Neural cell (in vitro differentiated cells): ENCODE results near the gene ITGA1.

Source experiments
- CTCF ChIP-seq: fragments of 450-650 bp; IDR thresholded peaks from 2 replicates; pipeline ENCODE4 v1.5.1; 2014; ENCODE audit warnings: antibody characterized with exemption, mild to moderate bottlenecking, moderate library complexity; ENCODE audit not compliant: poor library complexity, severe bottlenecking
- EP300 ChIP-seq: fragments of 450-650 bp; conservative IDR thresholded peaks from 2 replicates; pipeline ENCODE4 v1.6.1; 2014; ENCODE audit warnings: antibody characterized with exemption, mild to moderate bottlenecking, moderate library complexity; ENCODE audit not compliant: poor library complexity, severe bottlenecking
- EZH2 ChIP-seq: fragments of 200-600, 300-800 bp; shearing (Covaris generic), sonication (generic); IDR thresholded peaks from 2 replicates; pipeline ENCODE4 v1.6.1; 2014; ENCODE audit warnings: antibody characterized with exemption, low read length, borderline replicate concordance, mild to moderate bottlenecking; ENCODE audit not compliant: insufficient read depth, poor library complexity, severe bottlenecking
- POLR2AphosphoS5 ChIP-seq: IDR thresholded peaks from 2 replicates; pipeline ENCODE4 v1.6.1; 2012
- RAD21 ChIP-seq: fragments of 450-650 bp; conservative IDR thresholded peaks from 2 replicates; pipeline ENCODE4 v1.6.1; 2014; ENCODE audit warnings: antibody characterized with exemption, mild to moderate bottlenecking, moderate library complexity
- REST ChIP-seq: IDR thresholded peaks from 2 replicates; pipeline ENCODE4 v1.6.1; 2012; ENCODE audit warnings: borderline replicate concordance
- SMC3 ChIP-seq: fragments of 450-650 bp; conservative IDR thresholded peaks from 2 replicates; pipeline ENCODE4 v1.6.1; 2014; ENCODE audit warnings: antibody characterized with exemption, mild to moderate bottlenecking, moderate library complexity; ENCODE audit not compliant: poor library complexity

GRCh38 chr5:52887066-52887465 lies 99.3 kb downstream of the ITGA1 start:
- no peak for TF ChIP-seq REST
- no peak for TF ChIP-seq CTCF
- no peak for TF ChIP-seq SMC3
- TF ChIP-seq POLR2AphosphoS5 = no peak
- no peak for TF ChIP-seq EP300
- TF ChIP-seq RAD21 = no peak
- TF ChIP-seq EZH2 = no peak
